Neural cell (in vitro differentiated cells): Measurements from ENCODE around the gene BTBD9.

Experiments used
- CTCF ChIP-seq: fragments of 450-650 bp; IDR thresholded peaks from 2 replicates; pipeline ENCODE4 v1.5.1; 2014; ENCODE audit warnings: antibody characterized with exemption, mild to moderate bottlenecking, moderate library complexity; ENCODE audit not compliant: poor library complexity, severe bottlenecking
- EP300 ChIP-seq: fragments of 450-650 bp; conservative IDR thresholded peaks from 2 replicates; pipeline ENCODE4 v1.6.1; 2014; ENCODE audit warnings: antibody characterized with exemption, mild to moderate bottlenecking, moderate library complexity; ENCODE audit not compliant: poor library complexity, severe bottlenecking
- EZH2 ChIP-seq: fragments of 200-600, 300-800 bp; shearing (Covaris generic), sonication (generic); IDR thresholded peaks from 2 replicates; pipeline ENCODE4 v1.6.1; 2014; ENCODE audit warnings: antibody characterized with exemption, low read length, borderline replicate concordance, mild to moderate bottlenecking; ENCODE audit not compliant: insufficient read depth, poor library complexity, severe bottlenecking
- REST ChIP-seq: IDR thresholded peaks from 2 replicates; pipeline ENCODE4 v1.6.1; 2012; ENCODE audit warnings: borderline replicate concordance
- TAF1 ChIP-seq: IDR thresholded peaks from 2 replicates; pipeline ENCODE4 v1.6.1; 2012; ENCODE audit warnings: low read depth

- TF ChIP-seq REST (no peak), CTCF (no peak), EP300 (no peak), TAF1 (no peak), EZH2 (no peak)
These were observed 97.7 kb downstream of the BTBD9 start for GRCh38 chr6:38542031-38542430.
